Thymus (tissue), 11 donors: Measurements from ENCODE around the gene CELF4. TPM values are rescaled to one million over a fixed set of nuclear protein-coding genes. Genes with fewer than 3 reads are reported as not detected.

Source experiments
- DNase-seq, 9 donors: peaks; one replicate each; pipeline ENCODE4 v3.0.0-alpha.2; 2013; ENCODE audit warnings: low spot score in 9 of 9, low read depth in 6 of 9, missing footprints in 1 of 9
- H3K27ac ChIP-seq, 2 donors: one replicate each; pipeline ENCODE4 v1.5.1; 2013; ENCODE audit warnings: control low read depth in 1 of 2, low read depth in 1 of 2, low read length in 1 of 2, mild to moderate bottlenecking in 1 of 2, moderate library complexity in 1 of 2
- H3K27me3 ChIP-seq, 2 donors: one replicate each; pipeline ENCODE4 v1.5.1; 2013; ENCODE audit warnings: low read length in 1 of 2; ENCODE audit not compliant: control insufficient read depth in 2 of 2, insufficient read depth in 1 of 2
- H3K36me3 ChIP-seq, 2 donors: one replicate each; pipeline ENCODE4 v1.5.1; 2013; ENCODE audit warnings: low read length in 1 of 2, mild to moderate bottlenecking in 1 of 2, moderate library complexity in 1 of 2; ENCODE audit not compliant: control insufficient read depth in 2 of 2, insufficient read depth in 2 of 2
- H3K4me1 ChIP-seq, 2 donors: one replicate each; pipeline ENCODE4 v1.5.1; 2013; ENCODE audit warnings: low read length in 2 of 2; ENCODE audit not compliant: control insufficient read depth in 2 of 2, insufficient read depth in 2 of 2
- H3K4me3 ChIP-seq, 2 donors: one replicate each; pipeline ENCODE4 v1.5.1; 2013; ENCODE audit warnings: low read length in 2 of 2, control low read depth in 1 of 2, mild to moderate bottlenecking in 1 of 2
- H3K9me3 ChIP-seq, 2 donors: one replicate each; pipeline ENCODE4 v1.5.1; 2013; ENCODE audit warnings: low read length in 1 of 2, mild to moderate bottlenecking in 1 of 2; ENCODE audit not compliant: control insufficient read depth in 2 of 2, insufficient read depth in 1 of 2
- WGBS: extraction: QIAGEN DNeasy Blood & Tissue Kit; methylation state at CpG from one replicate; pipeline ENCODE4 v1.1.7; 2013; 5-methylcytosine and 5-hydroxymethylcytosine counted together
- polyA plus RNA-seq: library from polyadenylated mRNA; stranded (reverse); fragments of 200-250 nt; gene quantifications from one replicate; pipeline ENCODE4 v1.2.3, GENCODE V29; 2013
- total RNA-seq: library from RNA; stranded (reverse); fragments of 120-200 nt; gene quantifications from one replicate; pipeline ENCODE4 v1.2.4, GENCODE V29; 2013
- donor health status: healthy.

The CELF4 gene
- total and polyA plus RNA-seq, 2 donors, result 0.05 to 0.39 TPM

GRCh38 chr18:37285825-37286224 lies 279.8 kb downstream of the CELF4 start:
- WGBS, result 88% methylated on average over 12 of the region's 12 CpGs
- H3K27me3 ChIP-seq, result peaks cover 0 to 3% of the 10 kb centered on the region in 2 donors
- DNase-seq, result no peak

GRCh38 chr18:37284260-37284659 lies 281.3 kb downstream of the CELF4 start:
- no peak overlapping the region for H3K27ac ChIP-seq
- 97% methylated on average over 7 of the region's 7 CpGs for WGBS
- no peak for DNase-seq
- H3K9me3 ChIP-seq, result no peaks in the 10 kb centered on the region
- no peaks in the 10 kb centered on the region for H3K4me1 ChIP-seq
- no peak overlapping the region for H3K4me3 ChIP-seq
- peaks cover 0 to 3% of the 10 kb centered on the region in 2 donors for H3K27me3 ChIP-seq
- H3K36me3 ChIP-seq, result no peaks in the 10 kb centered on the region

More at GRCh38 chr18:37285825-37286224, 279.8 kb downstream of the CELF4 start:
- Histone ChIP-seq H3K4me1 (no peaks in the 10 kb centered on the region), H3K36me3 (no peaks in the 10 kb centered on the region), H3K9me3 (no peaks in the 10 kb centered on the region), H3K4me3 (no peak overlapping the region), H3K27ac (no peak overlapping the region)

GRCh38 chr18:37282386-37283037 lies 283.1 kb downstream of the CELF4 start:
- Histone ChIP-seq H3K4me3 (no peak overlapping the region), H3K27ac (no peak overlapping the region), H3K36me3 (no peaks in the 10 kb centered on the region), H3K27me3 (peaks cover 0 to 8% of the 10 kb centered on the region in 2 donors), H3K9me3 (no peaks in the 10 kb centered on the region), H3K4me1 (no peaks in the 10 kb centered on the region)
- WGBS, result 49% methylated on average over 5 of the region's 5 CpGs
- DNase-seq, result no peak

GRCh38 chr18:37280701-37281393 lies 284.8 kb downstream of the CELF4 start:
- H3K36me3 ChIP-seq, result no peaks in the 10 kb centered on the region
- no peak overlapping the region for H3K27ac ChIP-seq
- peaks cover 0 to 23% of the 10 kb centered on the region in 2 donors for H3K27me3 ChIP-seq
- WGBS, result 76% methylated on average over 11 of the region's 11 CpGs
- no peaks in the 10 kb centered on the region for H3K4me1 ChIP-seq
- DNase-seq, result no peak
- H3K4me3 ChIP-seq, result no peak overlapping the region
- no peaks in the 10 kb centered on the region for H3K9me3 ChIP-seq

- H3K27me3 ChIP-seq, result peaks cover 22 to 53% of the 10 kb centered on the region in 2 donors
- H3K36me3 ChIP-seq, result no peaks in the 10 kb centered on the region
- WGBS, result 59% methylated on average over 10 of the region's 10 CpGs
- no peaks in the 10 kb centered on the region for H3K4me1 ChIP-seq
- H3K27ac ChIP-seq, result no peak overlapping the region
- peaks cover 0 to 5% of the 10 kb centered on the region in 2 donors for H3K9me3 ChIP-seq
- DNase-seq, result no peak
- H3K4me3 ChIP-seq, result no peak overlapping the region
Observed at GRCh38 chr18:37277804-37278203, 287.8 kb downstream of the CELF4 start.

GRCh38 chr18:37276111-37276890 lies 289.3 kb downstream of the CELF4 start:
- 91% methylated on average over 10 of the region's 10 CpGs for WGBS
- Histone ChIP-seq H3K27ac (no peak overlapping the region), H3K27me3 (peaks cover 22 to 55% of the 10 kb centered on the region in 2 donors), H3K4me1 (no peaks in the 10 kb centered on the region), H3K9me3 (peaks cover 0 to 5% of the 10 kb centered on the region in 2 donors), H3K4me3 (no peak overlapping the region), H3K36me3 (no peaks in the 10 kb centered on the region)
- DNase-seq, result no peak

- Histone ChIP-seq H3K27ac (no peak overlapping the region), H3K36me3 (no peaks in the 10 kb centered on the region), H3K9me3 (peaks cover 0 to 5% of the 10 kb centered on the region in 2 donors), H3K4me1 (no peaks in the 10 kb centered on the region), H3K27me3 (peaks cover 22 to 53% of the 10 kb centered on the region in 2 donors), H3K4me3 (no peak overlapping the region)
- no peak for DNase-seq
- WGBS, result 20% methylated on average over 32 of the region's 32 CpGs
Observed at GRCh38 chr18:37275237-37275741, 290.3 kb downstream of the CELF4 start.

- H3K27ac ChIP-seq, result no peak overlapping the region
- 18% methylated on average over 82 of the region's 82 CpGs for WGBS
- H3K27me3 ChIP-seq, result peaks cover 22 to 53% of the 10 kb centered on the region in 2 donors
- no peak overlapping the region for H3K4me3 ChIP-seq
- H3K4me1 ChIP-seq, result no peaks in the 10 kb centered on the region
- no peak for DNase-seq
- H3K36me3 ChIP-seq, result no peaks in the 10 kb centered on the region
- H3K9me3 ChIP-seq, result peaks cover 0 to 5% of the 10 kb centered on the region in 2 donors
Observed at GRCh38 chr18:37274309-37275236, 291.0 kb downstream of the CELF4 start.
